GM21825 (cell line): Measurements from ENCODE around the gene GTF2IRD2.
A peak's percentile ranks its signal among the peaks of the same experiment; 100 is the strongest.
"Not testable (repeated sequence)": the region's sequence is repeated elsewhere in the genome, so short reads cannot be mapped to it uniquely, and the experiment has no call there.

Experiments
- ATAC-seq: cut with Tn5 transposase; IDR thresholded peaks from one replicate; pipeline ENCODE4 v1.9.1; 2021; ENCODE audit warnings: mild to moderate bottlenecking, moderate library complexity; ENCODE audit not compliant: unreplicated experiment

GTF2IRD2 gene

DNA sequence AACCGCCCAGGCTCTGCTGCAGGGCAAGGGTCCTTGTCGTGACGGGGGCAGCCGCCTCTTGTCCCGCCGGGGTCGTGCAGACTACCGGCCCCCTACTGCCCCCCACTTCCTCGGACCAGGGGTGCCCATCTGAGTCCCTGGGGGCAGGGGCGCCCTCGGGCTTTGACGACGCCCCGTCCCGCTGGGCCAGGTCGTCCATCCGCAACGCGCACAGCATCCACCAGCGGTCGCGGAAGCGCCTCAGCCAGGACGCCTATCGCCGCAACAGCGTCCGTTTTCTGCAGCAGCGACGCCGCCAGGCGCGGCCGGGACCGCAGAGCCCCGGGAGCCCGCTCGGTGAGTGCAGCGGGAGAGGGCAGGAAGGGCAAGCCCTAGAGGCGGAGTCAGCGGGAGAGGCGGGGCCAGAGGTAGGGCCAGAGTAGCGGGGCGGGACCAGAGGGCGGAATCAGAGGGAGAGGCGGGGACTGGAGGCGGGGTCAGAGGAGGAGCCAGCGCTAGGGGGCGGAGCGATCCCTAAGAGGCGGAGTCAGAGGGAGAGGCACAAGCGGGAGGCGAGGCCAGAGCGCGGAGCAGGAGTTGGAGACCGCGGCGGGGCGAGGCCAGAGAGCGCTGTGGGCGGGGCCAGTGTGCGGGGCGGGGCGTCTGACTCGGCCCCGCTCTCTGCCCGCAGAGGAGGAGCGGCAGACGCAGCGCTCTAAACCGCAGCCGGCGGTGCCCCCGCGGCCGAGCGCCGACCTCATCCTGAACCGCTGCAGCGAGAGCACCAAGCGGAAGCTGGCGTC lies 62.8 kb downstream of the GTF2IRD2 start:
- peak; percentile 83 for ATAC-seq

DNA sequence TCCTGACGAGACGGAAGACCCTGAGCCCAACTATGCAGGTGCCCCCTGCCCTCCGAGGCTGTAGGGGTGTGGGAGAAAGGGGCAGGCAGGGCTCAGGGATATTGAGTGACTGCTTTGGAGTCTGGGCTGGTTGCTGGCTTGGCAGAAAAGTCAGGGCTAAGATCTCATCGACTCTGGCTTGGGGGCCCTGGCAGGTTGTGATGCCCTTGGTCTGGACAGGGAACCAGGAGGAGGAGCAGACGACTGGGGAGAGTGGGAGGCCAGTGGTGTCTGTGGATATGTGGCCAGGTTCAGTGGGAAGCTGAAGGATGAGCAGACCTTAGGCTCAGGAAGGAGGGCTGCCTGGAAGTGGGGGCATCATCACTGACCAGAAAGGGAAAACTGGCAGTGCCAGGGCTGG lies 67.8 kb downstream of the GTF2IRD2 start:
- ATAC-seq = not testable (repeated sequence)

DNA sequence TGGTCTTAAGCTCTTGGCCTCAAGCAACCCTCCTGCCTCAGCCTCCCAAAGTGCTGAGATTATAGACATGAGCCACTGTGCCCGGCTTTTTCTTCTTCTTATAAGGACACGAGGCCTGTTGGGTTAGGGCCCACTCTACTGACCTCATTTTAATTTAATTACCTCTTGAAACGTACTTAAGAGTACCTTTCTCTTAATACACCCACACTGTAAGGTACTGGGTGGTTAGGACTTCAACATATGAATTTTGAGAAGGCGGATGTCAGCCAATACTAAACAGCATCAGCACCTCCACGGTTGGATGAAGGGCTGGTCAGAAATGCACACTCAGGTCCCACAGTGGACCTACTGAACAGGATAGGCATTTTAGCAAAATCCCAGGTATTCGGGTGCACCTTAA lies 69.7 kb downstream of the GTF2IRD2 start:
- not testable (repeated sequence) for ATAC-seq

DNA sequence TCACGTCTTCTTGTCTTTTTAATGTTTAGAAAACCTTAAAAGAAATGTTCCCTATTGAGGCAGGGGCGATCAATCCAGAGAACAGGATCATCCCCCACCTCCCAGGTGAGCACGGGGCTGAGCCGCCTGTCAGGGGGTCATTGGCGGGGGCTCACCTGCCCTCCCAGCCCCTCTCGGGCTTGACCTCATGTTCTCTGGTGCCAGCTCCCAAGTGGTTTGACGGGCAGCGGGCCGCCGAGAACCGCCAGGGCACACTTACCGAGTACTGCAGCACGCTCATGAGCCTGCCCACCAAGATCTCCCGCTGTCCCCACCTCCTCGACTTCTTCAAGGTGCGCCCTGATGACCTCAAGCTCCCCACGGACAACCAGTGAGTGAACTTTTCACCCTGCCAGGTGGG lies 72.4 kb downstream of the GTF2IRD2 start:
- ATAC-seq = not testable (repeated sequence)

DNA sequence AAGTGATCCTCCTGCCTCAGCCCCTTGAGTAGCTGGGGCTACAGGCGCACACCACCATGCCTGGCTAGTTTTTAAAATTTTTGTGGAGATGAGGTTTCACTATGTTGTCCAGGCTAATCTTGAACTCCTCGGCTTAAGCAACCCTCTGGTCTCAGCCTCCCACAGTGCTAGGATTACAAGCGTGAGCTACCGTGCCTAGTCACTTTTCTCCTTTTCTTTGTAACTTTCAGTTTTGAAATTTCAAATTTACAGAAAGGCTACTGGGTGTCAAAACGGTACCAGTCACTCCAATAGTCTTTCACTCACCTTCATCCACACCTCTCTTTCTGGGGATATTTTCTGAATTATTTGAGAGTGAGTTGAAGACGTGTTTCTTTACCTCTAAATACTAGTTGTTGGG lies 76.3 kb downstream of the GTF2IRD2 start:
- ATAC-seq = not testable (repeated sequence)

DNA sequence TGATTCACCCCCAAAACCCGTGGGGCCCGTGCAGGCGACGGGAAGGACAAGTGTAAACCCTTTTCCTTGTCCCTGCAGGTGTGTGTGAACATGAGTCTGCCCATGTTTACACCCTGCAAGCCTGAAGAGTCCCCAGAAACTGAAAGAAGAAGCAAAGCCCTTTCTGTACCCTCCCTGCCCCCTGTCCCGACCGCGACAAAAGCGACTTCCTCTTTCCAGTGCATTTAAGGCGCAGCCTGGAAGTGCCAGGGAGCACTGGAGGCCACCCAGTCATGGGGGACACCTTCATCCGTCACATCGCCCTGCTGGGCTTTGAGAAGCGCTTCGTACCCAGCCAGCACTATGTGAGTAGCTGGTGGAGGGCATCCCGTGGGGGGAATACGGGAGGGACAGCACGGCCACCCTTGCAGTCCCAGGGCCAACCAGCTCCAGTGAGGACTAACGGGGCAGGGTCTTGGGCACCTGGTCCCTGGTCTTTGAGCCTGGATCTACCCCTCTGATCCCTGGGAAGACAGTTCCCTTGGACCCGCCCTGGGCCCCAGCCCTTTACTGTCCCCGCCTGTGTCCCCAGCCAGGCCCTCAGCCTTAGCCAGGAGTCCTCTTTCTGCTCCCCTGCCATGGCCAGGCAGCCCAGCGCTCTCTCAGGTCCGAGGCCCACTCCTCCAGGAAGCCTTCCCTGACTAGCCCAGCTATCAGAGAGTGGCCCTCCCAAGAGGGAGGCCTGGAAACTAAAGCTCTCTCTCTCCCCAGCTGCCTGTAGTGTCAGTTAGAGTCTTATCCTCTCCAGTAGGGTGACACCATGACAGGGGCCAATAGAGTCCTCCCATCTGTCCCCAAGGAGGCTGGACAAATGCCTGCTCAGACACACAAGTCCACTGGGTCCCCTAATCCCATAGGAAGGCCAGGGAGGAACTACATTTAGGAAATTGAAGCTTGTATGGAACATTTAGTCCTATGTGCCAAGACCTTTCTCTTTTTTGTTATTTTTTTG lies 77.3 kb downstream of the GTF2IRD2 start, which contains the start of gene NCF1:
Gene NCF1 (plus strand): TSS at position 252 of the 991 bp plus-strand sequence. CDS start 21 bp downstream, at position 273.
- ATAC-seq = peak; percentile 78

DNA sequence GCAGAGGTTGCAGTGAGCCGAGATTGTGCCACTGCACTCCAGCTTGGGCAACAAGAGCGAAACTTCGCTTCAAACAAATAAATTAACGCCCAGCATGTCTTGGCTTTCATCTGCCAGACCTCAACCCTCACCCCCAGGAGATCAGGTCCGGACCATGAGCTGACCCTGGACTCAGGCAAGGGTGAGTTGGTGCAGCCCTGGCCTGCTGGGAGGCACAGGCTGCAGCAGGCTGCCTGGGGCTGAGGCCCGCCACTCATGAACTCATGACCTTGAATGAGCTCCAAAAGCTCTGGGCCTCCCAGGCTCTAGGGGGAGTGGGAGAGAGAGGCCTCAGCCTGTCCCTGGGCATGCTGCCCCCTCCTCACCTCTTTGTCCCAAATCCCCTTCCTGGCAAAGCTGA lies 79.3 kb downstream of the GTF2IRD2 start:
- ATAC-seq = not testable (repeated sequence)

DNA sequence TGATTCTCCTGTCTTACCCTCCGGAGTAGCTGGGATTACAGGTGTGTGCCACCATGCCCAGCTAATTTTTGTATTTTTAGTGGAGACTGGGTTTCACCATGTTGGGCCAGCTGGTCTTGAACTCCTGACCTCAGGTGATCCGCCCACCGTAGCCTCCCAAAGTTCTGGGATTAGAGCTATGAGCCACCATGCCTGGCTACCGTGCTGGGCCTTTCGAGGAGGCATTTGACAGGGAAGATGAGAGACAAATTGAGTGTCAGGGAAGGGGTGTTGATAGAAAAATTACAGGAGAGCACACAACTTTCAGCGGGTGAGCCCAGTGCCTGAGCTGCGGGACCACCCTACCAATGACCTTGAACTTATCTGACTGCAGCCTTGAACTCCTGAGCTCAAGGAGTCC lies 81.3 kb downstream of the GTF2IRD2 start:
- not testable (repeated sequence) for ATAC-seq

DNA sequence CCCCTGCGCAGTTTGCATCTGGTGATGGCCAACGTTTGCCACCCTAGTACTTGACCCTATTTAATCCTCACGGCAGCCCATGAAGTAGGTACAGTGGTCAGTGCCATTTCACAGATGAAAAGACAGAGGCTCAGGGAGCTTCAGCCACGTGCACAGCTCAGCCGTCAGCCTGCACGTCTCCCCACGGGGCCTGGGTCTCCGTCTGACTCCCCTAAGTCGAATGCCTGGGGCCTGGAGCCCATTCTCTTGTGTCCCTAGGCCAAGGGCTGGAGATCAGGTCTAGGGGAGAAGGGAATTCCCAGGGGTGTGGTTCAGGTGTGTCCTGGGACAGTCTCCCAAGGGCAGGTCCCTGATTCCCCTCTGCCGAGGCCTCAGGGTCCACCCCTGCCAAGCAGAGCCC lies 84.4 kb downstream of the GTF2IRD2 start:
- not testable (repeated sequence) for ATAC-seq

DNA sequence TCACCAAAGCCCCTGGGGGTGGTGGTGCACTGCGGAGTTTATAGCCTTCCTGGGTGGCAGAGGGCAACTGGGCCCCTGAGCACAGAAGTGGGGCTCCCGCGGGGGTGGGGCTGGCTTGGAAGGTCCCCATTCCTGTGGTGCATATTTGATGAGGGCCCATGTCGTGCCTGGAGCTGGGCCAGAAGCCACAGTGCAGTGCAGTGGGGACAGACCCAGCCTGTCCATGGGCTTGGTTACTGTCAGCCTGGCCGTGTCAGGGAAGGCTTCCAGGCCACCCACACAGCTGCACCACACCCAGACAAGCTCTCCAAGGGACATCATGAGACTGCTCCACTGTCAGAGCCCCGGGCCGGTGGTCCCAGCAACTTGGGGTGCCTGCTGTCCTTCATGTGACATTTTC lies 84.9 kb downstream of the GTF2IRD2 start:
- peak; percentile 24 for ATAC-seq

DNA sequence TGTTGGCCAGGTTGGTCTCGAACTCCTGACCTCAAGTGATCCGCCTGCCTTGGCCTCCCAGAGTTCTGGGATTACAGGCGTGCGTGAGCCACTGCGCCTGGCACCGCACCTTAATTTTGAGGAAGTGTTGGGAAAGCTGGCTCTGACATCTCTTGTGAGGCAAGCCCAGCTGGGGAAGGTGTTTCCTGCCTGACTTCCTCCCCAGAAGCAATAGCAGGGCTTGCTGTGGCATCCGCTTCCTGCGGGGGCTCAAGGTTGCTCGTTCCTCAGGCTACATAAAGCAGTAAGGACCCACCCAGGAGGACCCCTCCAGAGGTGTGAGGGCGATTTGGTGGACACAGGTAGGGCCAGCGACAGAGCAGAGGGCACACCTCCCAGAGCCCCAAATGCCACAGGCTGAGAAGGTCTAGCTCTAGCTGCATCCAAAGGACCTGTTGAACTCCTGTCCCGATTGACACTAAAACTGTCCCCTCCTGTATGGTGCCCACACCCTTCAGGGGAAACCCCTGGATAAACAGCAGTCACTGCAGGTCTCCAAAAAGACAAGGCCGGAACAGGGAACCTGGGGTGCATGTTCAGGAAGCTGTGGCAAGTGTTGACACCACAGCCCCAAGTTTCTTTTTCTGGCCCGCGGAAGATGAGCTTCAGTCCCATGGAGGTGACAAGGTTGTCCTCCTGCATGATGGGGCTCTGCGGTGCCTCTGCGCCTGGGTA lies 86.0 kb downstream of the GTF2IRD2 start:
- peak; percentile 32 for ATAC-seq

DNA sequence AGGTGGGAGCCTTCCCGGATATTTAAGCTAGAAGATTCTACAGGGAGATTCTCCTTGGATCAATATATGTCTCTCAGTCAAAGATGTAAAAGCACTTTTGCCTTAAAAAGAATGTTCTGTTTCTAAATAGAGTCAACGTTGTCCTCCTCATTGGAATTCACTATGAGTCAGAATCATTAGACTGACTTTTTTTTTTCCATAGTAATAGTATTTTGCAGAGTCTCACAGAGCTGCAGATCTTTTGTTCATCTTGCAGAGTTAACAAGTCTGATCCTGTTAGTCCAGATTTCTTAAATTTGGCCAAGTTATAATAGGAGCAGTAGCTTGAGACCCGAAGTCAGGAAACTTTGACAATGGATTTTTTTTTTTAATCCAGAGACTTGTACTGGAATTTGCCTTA lies 92.4 kb downstream of the GTF2IRD2 start:
- ATAC-seq = not testable (repeated sequence)

DNA sequence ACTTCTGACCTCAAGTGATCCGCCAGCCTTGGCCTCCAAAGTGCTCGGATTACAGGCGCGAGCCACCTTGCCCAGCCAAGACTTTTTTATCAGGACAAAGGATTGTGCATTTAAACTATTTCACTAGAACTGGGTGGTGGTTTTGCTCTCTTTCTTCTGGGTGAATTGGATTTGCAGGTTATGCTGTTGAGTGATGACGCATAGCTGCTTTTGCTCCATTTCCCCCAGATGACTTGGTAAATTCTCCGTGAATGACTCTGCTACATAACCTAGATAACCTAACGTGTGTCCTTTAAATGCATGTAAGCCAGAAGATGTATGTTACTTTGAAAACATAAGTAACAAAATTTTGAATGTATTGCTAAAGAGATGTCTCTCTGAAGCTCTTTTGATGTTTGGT lies 93.1 kb downstream of the GTF2IRD2 start:
- ATAC-seq = not testable (repeated sequence)

DNA sequence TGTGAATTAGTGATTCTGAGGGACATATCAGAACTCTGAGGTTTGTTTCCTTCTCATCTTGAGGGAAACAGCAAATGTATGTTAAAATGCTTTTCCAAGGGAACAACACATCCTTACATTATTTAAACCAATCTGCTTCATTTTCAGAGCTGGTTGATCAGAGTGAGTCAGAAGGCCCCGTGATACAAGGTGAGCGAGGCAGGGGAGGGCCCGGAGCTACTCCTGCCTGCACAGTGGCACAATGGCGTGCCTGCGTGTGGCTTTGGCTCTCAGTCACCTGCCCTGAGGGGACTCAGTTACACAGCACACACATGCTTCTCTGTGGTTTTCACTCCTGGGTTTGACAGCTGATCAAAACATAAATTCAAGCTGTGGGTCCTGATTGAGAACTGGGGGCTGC lies 94.7 kb downstream of the GTF2IRD2 start:
- ATAC-seq = not testable (repeated sequence)

DNA sequence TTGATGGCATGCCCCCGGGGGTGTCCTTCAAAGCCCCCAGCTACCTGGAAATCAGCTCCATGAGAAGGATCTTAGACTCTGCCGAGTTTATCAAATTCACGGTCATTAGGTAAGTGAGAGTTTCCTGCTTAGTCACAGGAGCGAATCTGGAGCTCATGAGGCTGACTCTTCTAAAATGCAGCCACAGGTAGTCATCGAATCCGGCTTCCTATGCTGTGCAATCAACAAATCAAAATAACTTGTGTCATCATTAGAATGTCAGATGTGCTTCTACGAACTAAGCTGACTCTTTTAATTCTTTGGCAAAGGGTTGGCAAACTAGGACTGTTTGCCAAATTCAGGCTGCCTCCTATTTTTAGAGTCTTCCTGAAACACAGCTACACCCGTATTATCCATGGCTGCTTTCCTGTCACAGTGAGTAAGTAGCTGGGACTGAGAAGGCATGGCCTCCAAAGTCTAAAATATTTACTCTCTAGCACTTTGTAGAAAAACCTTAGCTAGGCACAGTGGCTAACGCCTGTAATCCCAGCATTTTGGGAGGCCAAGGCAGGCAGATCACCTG lies 97.4 kb downstream of the GTF2IRD2 start:
- not testable (repeated sequence) for ATAC-seq
